PC-3 (cell line): ENCODE data around the gene COL15A1.

Experiments
- EZH2 ChIP-seq: fragments of 300-600 bp; sonication (generic); IDR thresholded peaks from one replicate; pipeline ENCODE4 v1.6.1; 2017; ENCODE audit warnings: antibody characterized with exemption, mild to moderate bottlenecking, low read length; ENCODE audit not compliant: unreplicated experiment
- EZH2phosphoT487 ChIP-seq: fragments of 300-600 bp; sonication (generic); IDR thresholded peaks from 2 replicates; pipeline ENCODE4 v1.6.1; 2018; ENCODE audit warnings: mild to moderate bottlenecking, antibody characterized with exemption, low read length, borderline replicate concordance
- TF ChIP-seq, protein P1 (sequence below): fragments of 300-600 bp; sonication (generic); conservative IDR thresholded peaks from 2 replicates; pipeline ENCODE4 v1.5.1; 2017; ENCODE audit warnings: antibody characterized with exemption, low read depth, mild to moderate bottlenecking, low read length

DNA sequence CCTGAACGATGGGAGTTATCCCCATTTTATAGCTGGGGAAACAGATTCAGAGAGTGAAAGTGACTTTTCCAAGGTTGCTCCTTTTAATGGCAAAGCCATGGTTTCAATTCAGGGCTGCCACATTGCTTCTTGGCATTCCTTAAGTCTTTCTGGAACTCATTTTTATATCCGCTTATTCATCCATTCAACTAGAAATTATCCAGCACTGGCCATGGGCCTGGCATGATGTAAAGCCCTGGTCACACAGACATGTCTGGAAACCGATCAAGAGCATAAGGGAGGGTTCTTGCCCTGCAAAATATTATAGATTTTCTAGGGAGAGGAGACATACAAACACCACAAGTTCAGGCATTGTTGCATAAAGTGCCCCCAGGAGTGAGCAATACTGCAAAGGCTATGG lies 43.0 kb upstream of the COL15A1 start:
- TF ChIP-seq, protein P1, sequence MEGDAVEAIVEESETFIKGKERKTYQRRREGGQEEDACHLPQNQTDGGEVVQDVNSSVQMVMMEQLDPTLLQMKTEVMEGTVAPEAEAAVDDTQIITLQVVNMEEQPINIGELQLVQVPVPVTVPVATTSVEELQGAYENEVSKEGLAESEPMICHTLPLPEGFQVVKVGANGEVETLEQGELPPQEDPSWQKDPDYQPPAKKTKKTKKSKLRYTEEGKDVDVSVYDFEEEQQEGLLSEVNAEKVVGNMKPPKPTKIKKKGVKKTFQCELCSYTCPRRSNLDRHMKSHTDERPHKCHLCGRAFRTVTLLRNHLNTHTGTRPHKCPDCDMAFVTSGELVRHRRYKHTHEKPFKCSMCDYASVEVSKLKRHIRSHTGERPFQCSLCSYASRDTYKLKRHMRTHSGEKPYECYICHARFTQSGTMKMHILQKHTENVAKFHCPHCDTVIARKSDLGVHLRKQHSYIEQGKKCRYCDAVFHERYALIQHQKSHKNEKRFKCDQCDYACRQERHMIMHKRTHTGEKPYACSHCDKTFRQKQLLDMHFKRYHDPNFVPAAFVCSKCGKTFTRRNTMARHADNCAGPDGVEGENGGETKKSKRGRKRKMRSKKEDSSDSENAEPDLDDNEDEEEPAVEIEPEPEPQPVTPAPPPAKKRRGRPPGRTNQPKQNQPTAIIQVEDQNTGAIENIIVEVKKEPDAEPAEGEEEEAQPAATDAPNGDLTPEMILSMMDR: no peak
- TF ChIP-seq EZH2: no peak
- TF ChIP-seq EZH2phosphoT487: no peak
